CD14-positive monocyte (primary cell): ENCODE results near the gene ABT1. TPM values are rescaled to one million over a fixed set of nuclear protein-coding genes. Genes with fewer than 3 reads are reported as not detected.

Source experiments
- DNase-seq, 3 donors: peaks; one replicate each; pipeline ENCODE4 v3.0.0-alpha.2; 2011 to 2022
- H2AFZ ChIP-seq: 2 replicates; pipeline ENCODE4 v1.6.0; 2012; ENCODE audit warnings: mild to moderate bottlenecking, low read depth, low read length, inconsistent platforms; ENCODE audit not compliant: insufficient read depth, poor library complexity, severe bottlenecking
- H3K27ac ChIP-seq, 2 donors: 1 replicate in 1 of 2; 2 replicates in 1 of 2; pipeline ENCODE4 v1.5.1; 2012 to 2013; ENCODE audit warnings: low read length in 2 of 2, control low read depth in 1 of 2, inconsistent platforms in 1 of 2, low read depth in 1 of 2, mild to moderate bottlenecking in 1 of 2
- H3K27me3 ChIP-seq, 2 donors: one replicate each; pipeline versions ENCODE4 v1.6.0 to v1.6.1; 2011 to 2013; ENCODE audit warnings: low read length in 2 of 2; ENCODE audit not compliant: control insufficient read depth in 2 of 2, insufficient read depth in 2 of 2
- H3K36me3 ChIP-seq, 2 donors: replicated peaks in 1 of 2; 1 replicate in 1 of 2; 2 replicates in 1 of 2; pipeline versions ENCODE4 v1.5.1 to v1.6.1; 2012 to 2013; ENCODE audit warnings: low read length in 2 of 2, control low read depth in 1 of 2, inconsistent platforms in 1 of 2, mild to moderate bottlenecking in 1 of 2; ENCODE audit not compliant: insufficient read depth in 2 of 2, control insufficient read depth in 1 of 2
- H3K4me1 ChIP-seq, 2 donors: 1 replicate in 1 of 2; 2 replicates in 1 of 2; pipeline versions ENCODE4 v1.5.1 to v1.6.1; 2012 to 2013; ENCODE audit warnings: low read length in 2 of 2, control low read depth in 1 of 2, inconsistent platforms in 1 of 2, mild to moderate bottlenecking in 1 of 2, moderate library complexity in 1 of 2; ENCODE audit not compliant: insufficient read depth in 2 of 2, control insufficient read depth in 1 of 2
- H3K4me2 ChIP-seq: replicated peaks from 2 replicates; pipeline ENCODE3; 2012; ENCODE audit warnings: low read length, moderate library complexity, mild to moderate bottlenecking; ENCODE audit not compliant: poor library complexity, severe bottlenecking; ENCODE audit errors: extremely low read depth
- H3K4me3 ChIP-seq, 3 experiments: fragments of 200-600 bp in 1 of 3; sonication (generic) in 1 of 3; replicated peaks in 1 of 3; 1 replicate in 2 of 3; 2 replicates in 1 of 3; pipeline ENCODE4 v1.5.1; 2011 to 2013; ENCODE audit warnings: low read length in 3 of 3, mild to moderate bottlenecking in 3 of 3, control low read depth in 2 of 3, low read depth in 2 of 3, inconsistent platforms in 1 of 3, moderate library complexity in 1 of 3
- H3K79me2 ChIP-seq: 2 replicates; pipeline ENCODE4 v1.6.0; 2012; ENCODE audit warnings: mild to moderate bottlenecking, control low read depth, inconsistent platforms, low read length, moderate library complexity; ENCODE audit not compliant: insufficient read depth
- H3K9ac ChIP-seq: 2 replicates; pipeline ENCODE4 v1.6.0; 2017; ENCODE audit warnings: low read length, mild to moderate bottlenecking; ENCODE audit not compliant: insufficient read depth, poor library complexity, severe bottlenecking
- H3K9me3 ChIP-seq, 2 donors: replicated peaks in 1 of 2; 1 replicate in 1 of 2; 2 replicates in 1 of 2; pipeline versions ENCODE4 v1.5.1 to v1.6.1; 2012 to 2013; ENCODE audit warnings: low read length in 2 of 2, control low read depth in 1 of 2; ENCODE audit not compliant: control insufficient read depth in 1 of 2, insufficient read depth in 1 of 2
- H4K20me1 ChIP-seq: 2 replicates; pipeline ENCODE4 v1.6.0; 2012; ENCODE audit warnings: mild to moderate bottlenecking, low read length, control low read depth, moderate library complexity; ENCODE audit not compliant: insufficient read depth
- H3K27ac Mint-ChIP-seq, 7 donors: one replicate each; pipeline ENCODE4 v1.8.0; 2020; ENCODE audit warnings: mild to moderate bottlenecking in 7 of 7, mixed read lengths in 7 of 7, moderate library complexity in 6 of 7, inconsistent platforms in 2 of 7
- H3K27me3 Mint-ChIP-seq, 3 donors: one replicate each; pipeline ENCODE4 v1.8.0; 2021 to 2022; ENCODE audit warnings: low read depth in 3 of 3, mild to moderate bottlenecking in 3 of 3, mixed read lengths in 3 of 3, moderate library complexity in 3 of 3, inconsistent platforms in 1 of 3
- H3K36me3 Mint-ChIP-seq, 2 donors: one replicate each; pipeline ENCODE4 v1.8.0; 2020; ENCODE audit warnings: mixed read lengths in 2 of 2, inconsistent platforms in 1 of 2, mild to moderate bottlenecking in 1 of 2
- H3K4me1 Mint-ChIP-seq: one replicate; pipeline ENCODE4 v1.8.0; 2020; ENCODE audit warnings: mild to moderate bottlenecking, mixed read lengths
- H3K4me3 Mint-ChIP-seq, 2 donors: one replicate each; pipeline ENCODE4 v1.8.0; 2020; ENCODE audit warnings: mild to moderate bottlenecking in 2 of 2, mixed read lengths in 2 of 2, moderate library complexity in 1 of 2
- H3K9me3 Mint-ChIP-seq, 7 donors: one replicate each; pipeline ENCODE4 v1.8.0; 2020 to 2022; ENCODE audit warnings: mixed read lengths in 7 of 7, mild to moderate bottlenecking in 6 of 7, moderate library complexity in 6 of 7, inconsistent platforms in 2 of 7
- CTCF ChIP-seq: fragments of 200-600 bp; IDR thresholded peaks from one replicate; pipeline ENCODE4 v1.8.0; 2022; ENCODE audit warnings: antibody characterized with exemption, mild to moderate bottlenecking
- WGBS: methylation state at CpG from one replicate; pipeline ENCODE4 v1.1.5; 2013; ENCODE audit warnings: missing lambda C conversion rate; ENCODE audit not compliant: insufficient coverage; 5-methylcytosine and 5-hydroxymethylcytosine counted together
- intact Hi-C, 2 donors: fragments of 100-400 bp; cut with micrococcal nuclease; formaldehyde crosslinking; loops; one replicate each; pipeline versions ENCODE4 v1.15.0 to v1.15.1; 2023
- polyA plus RNA-seq, 3 donors: library from polyadenylated mRNA; depleted of rRNA in 1 of 3; unstranded in 2 of 3; stranded (reverse) in 1 of 3; fragments of 300-500 nt in 2 of 3; fragments of >200 nt in 1 of 3; fragmentation: Illumina TruSeq in 2 of 3; gene quantifications; 1 replicate in 2 of 3; 2 replicates in 1 of 3; pipeline ENCODE4 v1.2.3, GENCODE V29; 2012 to 2021

The ABT1 gene
- polyA plus RNA-seq, 3 donors: 11.6 to 40.6 (median 31.7) TPM

- Histone ChIP-seq H3K79me2 (no peaks in the 10 kb centered on the region), H3K4me3 (no peak overlapping the region), H3K9ac (no peak overlapping the region), H4K20me1 (no peaks in the 10 kb centered on the region), H2AFZ (no peak overlapping the region), H3K4me2 (no peak overlapping the region), H3K9me3 (no peaks in the 10 kb centered on the region), H3K4me1 (no peaks in the 10 kb centered on the region), H3K36me3 (peaks cover under 1 to 6% of the 10 kb centered on the region in 2 donors), H3K27me3 (no peaks in the 10 kb centered on the region), H3K27ac (no peak overlapping the region)
- WGBS: no CpG with 5 or more reads among the region's 3 CpGs
- H3K27ac Mint-ChIP-seq: no peak overlapping the region
- H3K4me3 Mint-ChIP-seq: no peak overlapping the region
- intact Hi-C loops: loop anchor here in 1 of 2 donors (5.0 kb wide), 1 partner anchor 473 kb away; no protein-coding TSS in a partner anchor
- no peaks in the 10 kb centered on the region for H3K9me3 Mint-ChIP-seq
- peaks cover 4 to 5% (median 5%) of the 10 kb centered on the region in 3 donors for H3K27me3 Mint-ChIP-seq
- no peak for TF ChIP-seq CTCF
- H3K36me3 Mint-ChIP-seq: peaks cover 8 to 9% of the 10 kb centered on the region in 2 donors
- H3K4me1 Mint-ChIP-seq: peaks cover 3% of the 10 kb centered on the region
- DNase-seq: no peak
Observed at GRCh38 chr6:26604797-26605196, 8.0 kb downstream of the ABT1 start.

- intact Hi-C loops: loop anchor here in 1 of 2 donors (5.0 kb wide), 1 partner anchor 470 kb away; no protein-coding TSS in a partner anchor
- Histone ChIP-seq H3K4me1 (no peaks in the 10 kb centered on the region), H3K27ac (no peak overlapping the region), H3K4me3 (no peak overlapping the region), H2AFZ (no peak overlapping the region), H3K9me3 (peaks cover 0 to 4% of the 10 kb centered on the region in 2 donors), H3K79me2 (no peaks in the 10 kb centered on the region), H3K4me2 (peak overlapping the region; percentile 2), H3K9ac (no peak overlapping the region), H4K20me1 (no peaks in the 10 kb centered on the region), H3K36me3 (no peaks in the 10 kb centered on the region), H3K27me3 (peaks cover 12 to 24% of the 10 kb centered on the region in 2 donors)
- Mint-ChIP-seq H3K36me3 (peaks cover 0 to 1% of the 10 kb centered on the region in 2 donors), H3K27ac (no peak overlapping the region), H3K9me3 (no peaks in the 10 kb centered on the region), H3K4me1 (peaks cover 3% of the 10 kb centered on the region), H3K27me3 (peaks cover 20 to 28% (median 21%) of the 10 kb centered on the region in 3 donors), H3K4me3 (peak overlapping the region; percentile 28 to 46)
- WGBS: 36% methylated on average over 3 of the region's 7 CpGs
- peak in 2 of 3 donors; percentile 27 to 36 for DNase-seq
- TF ChIP-seq CTCF: peak; percentile 63
Observed at GRCh38 chr6:26607434-26608230, 10.9 kb downstream of the ABT1 start.
